LNCAP (cell line): Measurements from ENCODE around the gene MAG.

ENCODE experiments used
- TF ChIP-seq, protein P1 (sequence below): fragments of 450-650 bp; IDR thresholded peaks from 2 replicates; pipeline ENCODE4 v1.5.1; 2017; ENCODE audit warnings: mild to moderate bottlenecking

MAG gene

DNA sequence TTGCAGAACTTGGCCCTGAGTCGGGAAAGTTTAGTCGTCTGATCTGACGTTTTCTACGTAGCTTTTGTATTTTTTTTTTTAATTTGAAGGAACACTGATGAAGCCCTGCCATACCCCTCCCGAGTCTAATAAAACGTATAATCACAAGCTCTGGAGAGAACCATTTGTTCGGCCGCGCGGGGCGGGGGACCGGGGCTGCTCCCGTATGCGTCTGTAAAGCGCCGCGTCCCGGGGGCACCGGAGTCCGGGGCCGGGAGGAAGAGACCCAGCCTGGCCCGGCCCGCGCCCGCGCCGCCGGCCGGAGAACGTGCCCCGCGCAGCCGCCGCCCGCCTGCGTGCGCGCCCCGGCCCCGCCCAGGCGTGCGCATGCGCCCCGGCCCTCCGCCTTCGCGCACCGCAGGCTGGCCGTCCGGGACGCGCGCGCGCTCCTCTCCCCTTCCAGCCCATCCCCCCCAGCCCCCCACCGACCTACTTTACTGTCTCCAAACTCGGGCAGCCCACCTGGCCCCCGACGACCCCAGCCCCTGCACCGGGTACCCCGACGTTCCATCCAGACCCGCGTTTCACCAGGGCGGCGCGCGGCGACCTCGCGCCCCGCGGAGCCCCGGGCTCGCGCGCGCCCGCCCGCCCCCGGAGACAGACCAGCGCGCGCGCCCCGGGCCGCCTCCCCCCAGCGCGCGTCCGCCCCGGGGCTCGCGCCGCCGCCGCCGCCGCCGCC, 24.0 kb upstream of the MAG start:
- TF ChIP-seq, protein P1, sequence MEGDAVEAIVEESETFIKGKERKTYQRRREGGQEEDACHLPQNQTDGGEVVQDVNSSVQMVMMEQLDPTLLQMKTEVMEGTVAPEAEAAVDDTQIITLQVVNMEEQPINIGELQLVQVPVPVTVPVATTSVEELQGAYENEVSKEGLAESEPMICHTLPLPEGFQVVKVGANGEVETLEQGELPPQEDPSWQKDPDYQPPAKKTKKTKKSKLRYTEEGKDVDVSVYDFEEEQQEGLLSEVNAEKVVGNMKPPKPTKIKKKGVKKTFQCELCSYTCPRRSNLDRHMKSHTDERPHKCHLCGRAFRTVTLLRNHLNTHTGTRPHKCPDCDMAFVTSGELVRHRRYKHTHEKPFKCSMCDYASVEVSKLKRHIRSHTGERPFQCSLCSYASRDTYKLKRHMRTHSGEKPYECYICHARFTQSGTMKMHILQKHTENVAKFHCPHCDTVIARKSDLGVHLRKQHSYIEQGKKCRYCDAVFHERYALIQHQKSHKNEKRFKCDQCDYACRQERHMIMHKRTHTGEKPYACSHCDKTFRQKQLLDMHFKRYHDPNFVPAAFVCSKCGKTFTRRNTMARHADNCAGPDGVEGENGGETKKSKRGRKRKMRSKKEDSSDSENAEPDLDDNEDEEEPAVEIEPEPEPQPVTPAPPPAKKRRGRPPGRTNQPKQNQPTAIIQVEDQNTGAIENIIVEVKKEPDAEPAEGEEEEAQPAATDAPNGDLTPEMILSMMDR: no peak

DNA sequence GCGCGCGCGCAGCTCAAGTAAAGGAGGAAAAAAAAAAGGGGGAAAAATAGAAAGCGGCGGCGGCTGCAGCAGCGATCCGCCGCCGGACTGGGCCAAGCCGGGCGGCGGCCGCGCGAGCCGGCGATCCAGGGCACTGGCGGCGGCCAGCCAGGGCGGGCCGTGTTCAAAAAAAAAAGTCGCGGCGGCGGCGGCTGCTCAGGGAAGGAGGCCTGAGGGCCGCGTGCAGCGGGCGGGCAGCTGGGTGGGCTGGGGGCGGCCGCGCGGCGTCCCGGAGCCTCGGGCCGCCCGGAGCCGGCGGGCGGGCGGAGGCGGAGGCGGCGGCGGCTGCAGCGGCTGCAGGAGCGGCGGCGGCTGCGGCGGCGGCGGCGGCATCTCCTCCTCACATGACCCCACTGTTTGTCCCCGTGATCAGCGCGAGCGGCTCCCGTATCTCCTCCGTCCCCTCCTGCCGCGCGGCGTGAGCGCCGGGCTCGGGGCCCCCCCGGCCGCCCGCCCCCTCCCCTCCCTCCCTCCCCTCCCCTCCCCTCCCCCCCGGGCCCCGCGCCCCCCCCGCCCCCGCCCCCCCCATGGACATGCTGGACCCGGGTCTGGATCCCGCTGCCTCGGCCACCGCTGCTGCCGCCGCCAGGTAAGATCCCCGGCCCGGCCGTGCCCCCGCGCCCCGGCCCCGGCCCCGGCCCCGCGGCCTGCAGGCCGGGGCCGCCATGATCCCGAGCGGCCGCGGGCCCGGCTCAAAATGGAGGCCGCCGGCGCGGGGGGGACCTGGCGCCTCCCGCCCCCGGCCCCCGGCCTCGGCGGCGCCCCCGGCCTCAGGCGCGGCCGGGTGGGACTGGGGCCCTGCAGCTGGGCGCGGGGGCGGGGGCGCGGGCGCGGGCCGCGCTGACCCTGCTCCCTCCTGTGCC, 23.2 kb upstream of the MAG start, which contains the start of gene USF2:
Gene USF2, plus strand, starts transcription at position 427 of the 902 bp plus-strand sequence. Its CDS starts 140 bp downstream, at position 567.
- TF ChIP-seq, protein P1: no peak

DNA sequence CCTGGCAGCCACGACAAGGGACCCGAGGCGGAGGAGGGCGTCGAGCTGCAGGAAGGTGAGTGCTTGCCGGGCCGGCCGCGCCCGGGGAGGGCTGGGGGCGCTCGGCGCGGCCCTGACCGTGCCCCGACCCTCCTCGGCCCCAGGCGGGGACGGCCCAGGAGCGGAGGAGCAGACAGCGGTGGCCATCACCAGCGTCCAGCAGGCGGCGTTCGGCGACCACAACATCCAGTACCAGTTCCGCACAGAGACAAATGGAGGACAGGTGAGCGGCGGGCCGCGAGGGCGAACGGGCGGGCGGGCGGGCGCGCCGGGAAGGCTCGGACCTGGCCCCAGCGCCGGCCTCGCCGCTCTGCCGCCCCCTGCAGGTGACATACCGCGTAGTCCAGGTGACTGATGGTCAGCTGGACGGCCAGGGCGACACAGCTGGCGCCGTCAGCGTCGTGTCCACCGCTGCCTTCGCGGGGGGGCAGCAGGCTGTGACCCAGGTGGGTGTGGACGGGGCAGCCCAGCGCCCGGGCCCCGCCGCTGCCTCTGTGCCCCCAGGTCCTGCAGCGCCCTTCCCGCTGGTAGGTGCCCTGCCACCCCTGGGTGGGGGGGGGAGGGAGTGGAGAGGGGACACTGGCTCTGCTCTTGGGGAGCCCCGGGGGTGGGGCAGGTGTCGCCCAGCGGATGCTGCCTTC, 22.4 kb upstream of the MAG start:
- TF ChIP-seq, protein P1: peak; percentile 83

DNA sequence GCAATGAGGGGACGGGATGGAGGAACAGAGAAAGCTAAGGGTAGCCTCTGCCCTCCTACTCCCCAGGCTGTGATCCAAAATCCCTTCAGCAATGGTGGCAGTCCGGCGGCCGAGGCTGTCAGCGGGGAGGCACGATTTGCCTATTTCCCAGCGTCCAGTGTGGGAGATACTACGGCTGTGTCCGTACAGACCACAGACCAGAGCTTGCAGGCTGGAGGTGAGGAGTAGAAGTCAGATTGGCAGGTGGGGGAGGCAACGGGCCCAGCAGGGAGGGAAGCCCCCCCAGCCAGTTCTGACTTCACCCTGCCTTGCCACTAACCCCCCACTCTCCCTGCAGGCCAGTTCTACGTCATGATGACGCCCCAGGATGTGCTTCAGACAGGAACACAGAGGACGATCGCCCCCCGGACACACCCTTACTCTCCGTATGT, 21.6 kb upstream of the MAG start:
- TF ChIP-seq, protein P1: no peak

DNA sequence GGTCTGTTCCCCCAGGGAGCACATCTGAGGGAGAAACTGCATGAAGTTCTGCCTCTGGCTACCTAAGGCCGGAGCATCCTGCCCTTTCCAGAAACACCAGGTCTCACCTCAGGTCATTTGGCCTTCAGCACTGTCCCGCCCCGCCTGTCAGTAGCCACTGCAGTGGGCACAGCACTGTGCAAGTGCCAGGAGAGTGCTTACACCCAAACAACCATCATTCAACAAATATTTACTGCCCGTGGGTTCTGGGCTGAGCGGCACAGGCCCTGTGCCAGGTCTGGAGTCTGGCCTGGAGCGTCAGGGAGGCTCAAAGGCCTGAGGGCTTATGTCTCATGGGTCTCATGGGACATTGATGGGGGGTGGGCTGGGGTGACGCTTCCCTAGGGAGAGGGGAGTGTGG, 20.4 kb upstream of the MAG start:
- TF ChIP-seq, protein P1: no peak

DNA sequence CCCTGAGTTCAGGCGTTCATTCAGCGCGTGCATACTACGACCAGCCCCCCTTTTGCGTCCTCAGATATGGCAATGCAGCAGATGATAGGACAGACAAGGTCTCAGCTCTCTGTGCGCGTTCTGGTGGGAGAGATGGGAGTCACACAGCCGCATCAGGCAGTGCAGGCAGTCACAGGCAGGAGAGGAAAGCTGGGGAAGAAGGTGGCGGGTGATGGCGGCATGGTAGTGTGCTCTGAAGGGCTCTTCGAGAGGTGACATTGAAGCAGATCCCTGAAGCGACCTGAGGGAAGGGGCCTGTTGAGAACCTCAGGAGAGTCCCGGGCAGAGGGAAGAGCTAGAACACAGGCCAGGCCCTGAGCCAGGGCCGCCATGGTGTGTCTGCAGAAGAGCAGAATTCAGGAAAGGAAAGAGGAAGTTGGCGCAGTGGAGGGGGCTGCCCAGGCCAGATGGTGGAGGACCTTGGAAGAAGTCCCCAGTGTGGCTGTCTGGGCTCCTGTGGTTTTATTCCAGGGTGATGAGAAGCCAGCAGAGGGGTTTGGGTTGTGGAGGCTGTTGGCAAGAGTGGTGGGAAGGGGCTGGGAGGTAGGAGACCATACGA, 19.7 kb upstream of the MAG start:
- TF ChIP-seq, protein P1: no peak

DNA sequence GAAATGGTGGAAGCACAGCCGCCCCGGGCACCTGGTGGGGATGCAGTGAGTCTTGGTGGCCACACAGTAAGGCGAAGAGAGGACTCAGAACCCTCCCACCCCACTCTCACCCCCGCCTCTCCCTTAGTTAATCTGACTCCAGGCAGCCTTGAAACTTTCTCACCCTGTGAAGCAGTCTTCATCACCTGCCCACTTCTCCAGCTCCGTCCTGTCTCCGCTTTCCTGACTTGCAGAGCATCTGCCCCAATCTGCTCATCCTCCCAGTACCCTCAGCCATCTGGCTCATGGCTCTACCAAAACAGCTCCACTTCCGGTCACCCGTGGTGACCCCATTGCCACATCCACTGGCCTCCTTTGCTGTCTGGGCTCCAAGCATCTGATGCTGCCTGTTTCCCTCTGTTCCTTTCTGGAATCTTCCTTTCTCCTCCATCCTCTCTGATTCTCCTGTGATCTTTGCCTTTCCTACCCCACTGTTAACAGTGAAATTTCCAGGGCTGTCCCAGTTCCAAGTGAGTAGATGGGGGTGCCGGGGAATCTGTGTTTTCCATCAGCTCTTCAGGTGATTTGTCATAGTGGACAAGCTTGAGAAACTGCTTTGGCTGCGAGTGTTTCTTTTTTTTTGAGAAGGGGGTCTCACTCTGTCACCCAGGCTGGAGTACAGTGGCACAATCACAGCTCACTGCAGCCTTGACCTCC, 18.9 kb upstream of the MAG start:
- TF ChIP-seq, protein P1: no peak
